IPS-18a (cell line): Measurements from ENCODE around the gene TET2.

Experiments used
- H3K27ac ChIP-seq: one replicate; pipeline ENCODE4 v1.5.1; 2013; ENCODE audit warnings: low read length
- H3K27me3 ChIP-seq: one replicate; pipeline ENCODE4 v1.6.1; 2013; ENCODE audit warnings: mild to moderate bottlenecking, low read length; ENCODE audit not compliant: control insufficient read depth, insufficient read depth
- H3K36me3 ChIP-seq: one replicate; pipeline ENCODE4 v1.6.1; 2013; ENCODE audit warnings: low read depth, low read length; ENCODE audit not compliant: control insufficient read depth
- H3K4me1 ChIP-seq: one replicate; pipeline ENCODE4 v1.6.1; 2013; ENCODE audit warnings: low read depth, low read length; ENCODE audit not compliant: control insufficient read depth
- H3K4me3 ChIP-seq: one replicate; pipeline ENCODE4 v1.5.1; 2013; ENCODE audit warnings: low read length
- H3K9ac ChIP-seq: one replicate; pipeline ENCODE4 v1.6.1; 2013; ENCODE audit warnings: mild to moderate bottlenecking, low read length, moderate library complexity
- H3K9me3 ChIP-seq: one replicate; pipeline ENCODE4 v1.6.1; 2013; ENCODE audit warnings: low read depth, low read length; ENCODE audit not compliant: control insufficient read depth

TET2 gene

DNA sequence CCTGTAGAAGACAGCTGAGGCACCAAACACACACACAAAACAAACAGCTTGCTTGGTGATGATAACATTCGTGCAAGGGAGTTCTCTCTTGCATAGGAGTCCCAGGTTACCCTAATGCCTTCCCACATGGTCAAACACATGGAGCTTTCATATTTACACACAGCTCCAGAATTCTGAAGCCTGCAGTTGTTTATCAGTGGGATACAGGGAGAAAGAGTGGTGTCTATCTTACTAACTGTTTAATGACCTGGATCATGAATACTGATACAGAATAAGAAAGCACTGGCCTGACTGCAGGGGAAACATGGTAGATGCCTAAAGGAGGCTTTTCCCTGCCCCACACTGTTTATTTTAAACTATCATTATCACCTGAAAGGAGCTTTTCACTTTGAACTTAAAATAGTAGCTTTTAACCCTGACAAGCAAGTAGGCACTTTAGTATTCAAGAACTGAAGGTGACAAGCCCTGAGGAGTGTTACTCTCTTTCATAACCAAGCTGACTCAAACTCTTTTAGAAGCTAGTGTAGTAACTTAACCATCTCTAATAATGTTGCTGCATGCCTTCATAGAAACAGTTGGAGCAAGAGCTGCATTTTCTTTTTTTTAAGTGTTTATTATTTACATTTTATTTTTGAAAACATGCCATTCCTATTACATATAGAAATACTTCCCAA, 15.6 kb downstream of the TET2 start:
- H3K27ac ChIP-seq: no peak overlapping the region
- no peaks in the 10 kb centered on the region for H3K36me3 ChIP-seq
- peaks cover 76% of the 10 kb centered on the region for H3K27me3 ChIP-seq
- peaks cover 13% of the 10 kb centered on the region for H3K4me1 ChIP-seq
- H3K9me3 ChIP-seq: no peaks in the 10 kb centered on the region
- H3K4me3 ChIP-seq: no peak overlapping the region
- no peak overlapping the region for H3K9ac ChIP-seq

DNA sequence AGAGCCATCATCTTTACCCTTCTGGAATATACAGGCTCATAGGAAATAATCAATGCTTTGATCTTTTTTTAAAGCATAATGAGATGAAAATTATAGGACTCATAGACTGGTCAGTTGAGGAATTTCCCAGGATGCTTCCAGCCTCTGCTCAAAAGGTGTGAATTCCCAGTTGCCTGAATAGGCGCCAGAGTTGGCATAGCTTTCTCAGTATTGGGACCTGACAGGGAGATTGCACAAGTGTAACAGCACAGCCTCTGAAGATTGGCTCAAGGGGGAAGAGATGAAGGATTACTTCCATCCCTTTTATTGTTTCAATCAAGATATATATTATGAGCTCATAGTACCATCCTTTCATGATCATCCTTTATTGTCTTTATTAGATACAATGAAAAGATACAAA, 17.9 kb downstream of the TET2 start:
- H3K9me3 ChIP-seq: no peaks in the 10 kb centered on the region
- no peak overlapping the region for H3K27ac ChIP-seq
- no peak overlapping the region for H3K9ac ChIP-seq
- H3K27me3 ChIP-seq: peaks cover 53% of the 10 kb centered on the region
- no peak overlapping the region for H3K4me3 ChIP-seq
- no peaks in the 10 kb centered on the region for H3K36me3 ChIP-seq
- H3K4me1 ChIP-seq: peaks cover 6% of the 10 kb centered on the region

DNA sequence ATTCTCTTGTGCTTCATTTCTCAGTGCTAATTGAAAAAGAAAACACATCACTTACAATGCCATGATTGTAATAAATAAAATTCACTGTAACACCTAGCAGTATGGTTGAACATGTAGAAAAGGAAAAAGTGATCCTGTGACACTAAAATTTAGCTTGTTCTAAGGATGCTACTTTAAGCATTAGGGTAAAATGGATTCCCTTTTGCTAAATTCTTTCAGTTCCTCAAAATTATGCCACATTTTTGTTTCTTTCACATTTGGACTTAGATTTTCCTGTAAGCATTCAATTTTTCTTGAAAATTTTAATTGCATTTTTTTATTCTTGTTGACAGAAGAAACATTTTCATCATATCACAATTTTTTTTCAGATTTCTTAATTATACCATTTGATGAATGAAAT, 19.4 kb downstream of the TET2 start:
- peaks cover 6% of the 10 kb centered on the region for H3K4me1 ChIP-seq
- no peak overlapping the region for H3K4me3 ChIP-seq
- H3K9me3 ChIP-seq: no peaks in the 10 kb centered on the region
- peaks cover 38% of the 10 kb centered on the region for H3K27me3 ChIP-seq
- H3K36me3 ChIP-seq: no peaks in the 10 kb centered on the region
- H3K9ac ChIP-seq: no peak overlapping the region
- H3K27ac ChIP-seq: no peak overlapping the region

DNA sequence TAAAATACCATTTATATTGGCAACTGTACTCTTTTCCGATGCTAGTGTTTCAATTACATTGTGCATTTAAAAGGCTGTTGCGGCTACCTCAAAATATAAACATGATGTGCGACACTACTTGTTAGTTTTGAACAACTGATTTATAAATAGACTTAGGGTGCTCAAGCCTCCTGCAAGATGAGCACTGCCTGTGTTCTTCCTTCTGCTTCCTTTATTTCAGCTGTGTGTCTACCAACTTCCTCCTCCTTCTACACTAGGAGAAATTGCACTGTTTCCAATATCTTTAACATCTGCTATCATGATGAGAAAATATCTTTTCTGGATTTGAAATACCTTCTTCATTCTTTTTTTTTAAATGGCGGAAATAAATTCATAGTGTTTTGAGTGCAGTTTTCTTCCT, 24.0 kb downstream of the TET2 start:
- Histone ChIP-seq H3K27me3 (no peaks in the 10 kb centered on the region), H3K9me3 (no peaks in the 10 kb centered on the region), H3K27ac (no peak overlapping the region), H3K4me3 (no peak overlapping the region), H3K4me1 (no peaks in the 10 kb centered on the region), H3K9ac (no peak overlapping the region), H3K36me3 (no peaks in the 10 kb centered on the region)

DNA sequence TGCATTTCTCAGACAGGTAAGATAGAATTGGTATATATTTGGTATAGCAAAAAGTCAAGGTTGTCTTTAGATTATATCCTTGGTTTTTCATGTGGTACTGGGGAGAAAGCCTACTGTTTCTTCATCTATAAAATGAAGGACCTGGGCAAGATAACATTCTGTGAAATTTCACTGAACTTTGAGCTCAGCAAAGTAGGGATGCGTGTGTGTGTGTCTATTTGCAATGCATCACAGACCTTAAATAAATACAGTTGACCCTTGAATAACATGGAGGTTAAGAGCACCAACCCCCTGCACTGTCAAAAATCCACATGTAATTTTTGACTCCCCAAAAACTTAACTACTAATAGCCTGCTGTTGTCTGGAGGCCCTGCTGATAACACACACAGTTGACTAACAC, 25.2 kb downstream of the TET2 start:
- Histone ChIP-seq H3K9ac (no peak overlapping the region), H3K27ac (no peak overlapping the region), H3K36me3 (no peaks in the 10 kb centered on the region), H3K9me3 (no peaks in the 10 kb centered on the region), H3K4me3 (no peak overlapping the region), H3K27me3 (no peaks in the 10 kb centered on the region), H3K4me1 (no peaks in the 10 kb centered on the region)

DNA sequence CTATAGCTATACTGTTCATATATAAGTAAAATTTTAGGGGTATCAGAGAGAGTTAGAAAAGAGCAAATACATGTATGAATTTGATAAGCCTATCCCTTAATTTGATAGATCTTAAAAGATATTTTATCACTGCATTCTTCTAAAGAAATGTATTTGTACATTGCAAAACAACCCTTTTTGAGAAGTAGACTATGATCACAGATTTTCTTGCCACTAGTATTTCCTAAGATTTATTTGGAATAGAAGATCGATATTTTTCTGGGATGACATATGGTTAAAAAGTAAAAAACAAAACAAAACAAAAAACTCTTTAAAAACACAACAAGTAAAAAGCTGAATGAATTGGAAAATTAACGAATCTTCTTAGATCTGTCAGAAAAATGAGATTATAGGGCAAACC, 27.4 kb downstream of the TET2 start:
- H3K4me1 ChIP-seq: no peaks in the 10 kb centered on the region
- H3K36me3 ChIP-seq: no peaks in the 10 kb centered on the region
- H3K4me3 ChIP-seq: no peak overlapping the region
- H3K9me3 ChIP-seq: no peaks in the 10 kb centered on the region
- no peak overlapping the region for H3K9ac ChIP-seq
- H3K27me3 ChIP-seq: no peaks in the 10 kb centered on the region
- H3K27ac ChIP-seq: no peak overlapping the region

DNA sequence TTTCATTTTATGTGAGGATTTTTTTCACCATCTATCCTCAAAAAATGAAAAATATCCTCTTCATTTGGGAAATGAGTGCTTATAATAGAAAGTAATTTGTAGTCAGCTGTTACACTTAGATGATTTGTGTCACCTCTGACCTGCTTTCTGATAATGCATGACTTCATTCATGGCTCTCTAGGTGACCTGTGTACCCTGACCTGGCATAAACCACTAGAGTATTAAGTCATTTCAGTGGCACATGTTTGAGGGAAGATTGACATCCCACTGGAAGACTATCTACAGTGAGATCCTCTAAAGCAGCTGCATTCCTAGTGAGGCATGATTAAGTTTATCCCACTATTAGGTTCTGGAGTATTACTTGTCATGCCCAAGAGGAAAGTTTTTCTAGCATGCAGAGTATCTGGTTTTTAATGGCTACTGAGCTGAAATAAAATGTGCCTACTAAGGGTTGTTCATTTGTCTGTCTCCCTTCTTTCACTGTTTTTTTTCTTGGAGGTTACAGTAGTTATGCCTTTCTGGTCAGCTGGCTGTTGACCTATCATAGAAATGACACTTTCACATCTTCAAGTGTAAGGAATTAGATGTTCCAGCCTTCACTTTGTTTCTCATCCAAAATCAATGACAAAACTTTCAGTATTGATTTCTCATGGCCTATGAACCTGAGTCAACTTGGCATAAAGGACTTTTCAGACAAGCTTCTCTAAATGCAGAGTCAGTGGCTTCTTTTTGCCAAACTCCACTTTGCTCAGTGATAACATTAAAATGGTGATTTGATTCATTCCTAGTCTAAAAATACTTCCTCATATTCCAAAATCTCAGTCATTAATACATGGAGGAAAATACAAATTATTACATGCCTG, 33.1 kb downstream of the TET2 start:
- H3K9me3 ChIP-seq: no peaks in the 10 kb centered on the region
- no peak overlapping the region for H3K4me3 ChIP-seq
- H3K4me1 ChIP-seq: no peaks in the 10 kb centered on the region
- no peaks in the 10 kb centered on the region for H3K36me3 ChIP-seq
- H3K27ac ChIP-seq: no peak overlapping the region
- H3K27me3 ChIP-seq: no peaks in the 10 kb centered on the region
- H3K9ac ChIP-seq: no peak overlapping the region

DNA sequence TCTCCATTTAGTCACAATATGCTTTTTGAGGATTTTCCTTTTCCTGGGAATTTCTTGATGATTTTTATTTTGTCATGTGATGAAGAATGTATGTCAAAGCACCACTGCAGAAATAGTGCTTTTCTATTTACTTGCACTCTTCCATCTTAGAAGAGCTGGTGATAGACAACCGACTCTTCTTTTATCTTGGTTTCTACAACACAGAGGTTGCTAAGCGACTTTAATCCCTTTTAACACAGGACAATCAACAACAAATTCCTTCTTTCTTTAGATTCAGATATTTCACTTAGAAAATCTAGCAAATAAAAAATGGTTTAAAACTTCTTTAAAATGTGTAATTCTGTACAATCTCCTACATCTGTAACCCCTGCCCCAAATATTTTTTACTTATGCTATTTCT, 34.6 kb downstream of the TET2 start:
- Histone ChIP-seq H3K9me3 (no peaks in the 10 kb centered on the region), H3K27me3 (no peaks in the 10 kb centered on the region), H3K36me3 (no peaks in the 10 kb centered on the region), H3K27ac (no peak overlapping the region), H3K9ac (no peak overlapping the region), H3K4me1 (no peaks in the 10 kb centered on the region), H3K4me3 (no peak overlapping the region)

DNA sequence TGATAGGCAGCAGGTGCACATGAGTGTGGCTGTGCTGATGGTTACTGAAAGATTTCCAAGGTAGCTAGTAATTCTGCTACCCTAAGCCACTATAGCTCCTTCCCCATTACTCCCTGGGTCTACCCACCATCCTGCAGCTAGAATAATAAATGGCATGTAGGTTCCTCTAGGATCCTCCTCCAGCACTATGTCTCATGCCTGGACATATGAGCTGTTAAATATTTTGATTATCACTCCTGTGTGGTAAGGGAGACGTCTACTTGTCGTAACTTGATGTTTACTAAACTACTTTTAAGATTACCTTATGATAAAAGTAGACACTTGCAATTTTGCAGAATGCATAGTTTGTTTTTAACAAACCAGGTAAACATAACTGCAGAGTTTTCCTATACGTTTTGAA, 35.5 kb downstream of the TET2 start:
- Histone ChIP-seq H3K4me1 (no peaks in the 10 kb centered on the region), H3K36me3 (no peaks in the 10 kb centered on the region), H3K9me3 (no peaks in the 10 kb centered on the region), H3K27me3 (no peaks in the 10 kb centered on the region), H3K27ac (no peak overlapping the region), H3K4me3 (no peak overlapping the region), H3K9ac (no peak overlapping the region)

DNA sequence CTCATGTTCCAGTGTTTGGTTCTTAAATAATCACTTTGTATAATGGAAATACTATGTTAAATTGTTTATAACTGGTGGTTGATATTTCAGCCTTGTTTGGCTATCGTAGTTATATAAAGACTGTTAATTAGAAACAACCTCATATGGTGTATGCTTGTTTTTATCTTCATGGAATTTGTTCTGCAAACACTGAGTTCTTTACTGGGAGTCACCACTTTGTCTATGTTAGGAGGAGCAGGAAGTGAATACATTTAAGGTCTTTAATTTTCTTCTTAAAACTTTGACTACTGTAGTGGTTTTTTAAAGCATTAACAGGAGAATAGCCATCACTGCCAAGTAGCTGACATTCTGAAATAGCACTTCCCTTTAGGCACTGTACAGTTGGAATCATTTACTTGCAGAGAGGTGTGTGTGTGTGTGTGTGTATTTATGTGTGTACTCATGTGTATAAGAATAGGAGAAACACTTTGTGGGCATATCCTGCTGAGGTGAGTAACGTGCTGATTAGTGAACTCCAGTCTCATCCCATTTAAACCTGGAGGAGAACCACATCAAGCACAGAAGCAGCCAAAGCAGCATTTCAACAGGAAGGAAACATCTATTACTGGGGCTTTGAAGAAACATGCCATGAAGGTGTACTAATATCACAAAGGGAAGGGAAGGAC, 37.8 kb downstream of the TET2 start:
- Histone ChIP-seq H3K27ac (no peak overlapping the region), H3K4me3 (no peak overlapping the region), H3K9me3 (no peaks in the 10 kb centered on the region), H3K27me3 (no peaks in the 10 kb centered on the region), H3K4me1 (no peaks in the 10 kb centered on the region), H3K36me3 (no peaks in the 10 kb centered on the region), H3K9ac (no peak overlapping the region)

DNA sequence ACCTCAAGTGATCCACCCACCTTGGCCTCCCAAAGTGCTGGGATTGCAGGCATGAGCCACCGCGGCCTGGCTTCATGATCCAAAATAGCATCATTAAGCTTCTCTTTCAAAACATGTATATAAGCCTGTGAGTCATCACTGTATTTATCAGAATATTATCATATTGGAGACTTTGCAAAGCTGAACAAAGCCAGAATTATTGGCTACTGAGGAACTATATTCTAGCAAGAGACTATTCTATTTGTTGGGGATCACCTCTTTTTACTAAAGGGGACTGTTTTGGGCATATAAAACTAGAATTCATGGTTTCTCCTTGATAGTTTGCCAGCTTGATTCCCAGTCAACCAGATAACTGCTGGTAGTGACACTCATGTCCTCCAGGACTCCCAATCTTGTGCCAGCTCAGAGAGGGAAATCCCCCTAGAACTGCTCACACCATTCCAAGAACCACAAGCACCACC, 40.1 kb downstream of the TET2 start:
- H3K27me3 ChIP-seq: no peaks in the 10 kb centered on the region
- H3K36me3 ChIP-seq: no peaks in the 10 kb centered on the region
- H3K27ac ChIP-seq: no peak overlapping the region
- no peaks in the 10 kb centered on the region for H3K4me1 ChIP-seq
- no peak overlapping the region for H3K9ac ChIP-seq
- no peak overlapping the region for H3K4me3 ChIP-seq
- H3K9me3 ChIP-seq: no peaks in the 10 kb centered on the region
